K562 (cell line): ENCODE data around the gene DOCK4. TPM values are rescaled to one million over a fixed set of nuclear protein-coding genes. Genes with fewer than 3 reads are reported as not detected.

ENCODE experiments used
- ATAC-seq: fragments of 200-7000 bp; cut with Tn5 transposase; 3 replicates; pipeline ENCODE4 v1.9.1; 2020; ENCODE audit warnings: moderate library complexity
- BruUV-seq: library from RNA; stranded (reverse); fragments of 400-500 nt; replicated peaks from 2 replicates; lab custom pipeline; 2021; lab: Mats Ljungman, UMichigan
- CTCF ChIA-PET: fragments of 300-600 bp; formaldehyde crosslinking; extraction: SDS; loops from one replicate; lab custom pipeline; 2021; ENCODE audit warnings: low intra/inter-chr PET ratio; lab: Yijun Ruan, JAX
- POLR2A ChIA-PET: fragments of 300-600, 350-650 bp; sonication (Branson Sonifier 250); formaldehyde crosslinking; extraction: SDS; loops from one replicate; lab custom pipeline; 2021; ENCODE audit warnings: antibody characterized with exemption, inconsistent platforms; lab: Yijun Ruan, JAX
- DNase-seq, 4 experiments: peaks; one replicate each; pipeline versions ENCODE4 v3.0.0 to v3.0.0-alpha.2; 2011 to 2018; ENCODE audit warnings: low spot score in 3 of 4, mixed read lengths in 3 of 4; ENCODE audit errors: extremely low read depth in 1 of 4
- FAIRE-seq: peaks from 2 replicates; lab custom pipeline; 2011; peaks lifted over from hg19 to GRCh38; lab: Jason Lieb, UNC
- H2AFZ ChIP-seq: 2 replicates; pipeline ENCODE4 v1.6.0; 2011; ENCODE audit warnings: low read depth, low read length, control low read depth, inconsistent platforms
- H3K27ac ChIP-seq: fragments of 200-600 bp; 3 replicates; pipeline ENCODE4 v1.8.0; 2011; ENCODE audit warnings: low read depth, mild to moderate bottlenecking, control low read depth, inconsistent platforms, low read length, moderate library complexity, mixed read lengths; ENCODE audit errors: extremely low read depth
- H3K27me3 ChIP-seq, 2 experiments: fragments of 300-600 bp in 1 of 2; 2 replicates in 1 of 2; 3 replicates in 1 of 2; pipeline versions ENCODE4 v1.6.0 to v1.8.0; 2011; ENCODE audit warnings: inconsistent platforms in 2 of 2, low read length in 2 of 2, mild to moderate bottlenecking in 1 of 2, mixed read lengths in 1 of 2, moderate library complexity in 1 of 2; ENCODE audit not compliant: control insufficient read depth in 2 of 2, insufficient read depth in 2 of 2
- H3K36me3 ChIP-seq: fragments of 300-600 bp; 3 replicates; pipeline ENCODE4 v1.8.0; 2011; ENCODE audit warnings: mild to moderate bottlenecking, low read length, inconsistent platforms; ENCODE audit not compliant: control insufficient read depth, insufficient read depth
- H3K4me1 ChIP-seq, 2 experiments: fragments of 200-600 bp in 1 of 2; replicated peaks in 1 of 2; 2 replicates in 1 of 2; 3 replicates in 1 of 2; pipeline versions ENCODE4 v1.5.1 to v1.8.0; 2011; ENCODE audit warnings: inconsistent platforms in 2 of 2, low read length in 2 of 2, mild to moderate bottlenecking in 1 of 2, mixed read lengths in 1 of 2, moderate library complexity in 1 of 2; ENCODE audit not compliant: control insufficient read depth in 2 of 2, insufficient read depth in 2 of 2
- H3K4me2 ChIP-seq: 2 replicates; pipeline ENCODE4 v1.6.1; 2011; ENCODE audit warnings: low read length, control low read depth, inconsistent platforms, mixed read lengths; ENCODE audit not compliant: insufficient read depth
- H3K4me3 ChIP-seq: fragments of 200-600 bp; sonication (generic), shearing (Covaris generic); 2 replicates; pipeline ENCODE4 v1.5.1; 2016; ENCODE audit warnings: control low read depth, inconsistent platforms
- H3K79me2 ChIP-seq: fragments of 200-600 bp; 3 replicates; pipeline ENCODE4 v1.8.0; 2011; ENCODE audit warnings: low read length, inconsistent platforms; ENCODE audit not compliant: control insufficient read depth, insufficient read depth
- H3K9ac ChIP-seq, 2 experiments: 2 replicates each; pipeline versions ENCODE4 v1.6.0 to v1.6.1; 2011; ENCODE audit warnings: low read depth in 2 of 2, low read length in 2 of 2, control low read depth in 1 of 2, inconsistent platforms in 1 of 2, mild to moderate bottlenecking in 1 of 2, mixed read lengths in 1 of 2; ENCODE audit not compliant: insufficient read depth in 1 of 2
- H3K9me1 ChIP-seq: one replicate; pipeline ENCODE4 v1.6.0; 2011; ENCODE audit warnings: inconsistent platforms, mild to moderate bottlenecking, low read length, moderate library complexity; ENCODE audit not compliant: control insufficient read depth, insufficient read depth
- H3K9me3 ChIP-seq: replicated peaks from 2 replicates; pipeline ENCODE4 v1.5.1; 2011; ENCODE audit warnings: low read depth, low read length, inconsistent platforms; ENCODE audit not compliant: control insufficient read depth, insufficient read depth
- H4K20me1 ChIP-seq: replicated peaks from 2 replicates; pipeline ENCODE4 v1.6.1; 2011; ENCODE audit warnings: low read length, inconsistent platforms, mixed read lengths; ENCODE audit not compliant: control insufficient read depth, insufficient read depth
- BRD9 ChIP-seq: fragments of 450-650 bp; IDR thresholded peaks from 2 replicates; pipeline ENCODE4 v1.6.1; 2018; ENCODE audit warnings: low read depth; ENCODE audit not compliant: partially characterized antibody
- CSDE1 ChIP-seq, 2 experiments: fragments of 450-650 bp; IDR thresholded peaks; 2 replicates each; pipeline ENCODE4 v1.6.1; 2016; ENCODE audit warnings: mild to moderate bottlenecking in 1 of 2
- FOXJ3 ChIP-seq: sonication (generic); formaldehyde crosslinking; IDR thresholded peaks from 2 replicates; pipeline ENCODE4 v1.4.0; 2020; ENCODE audit warnings: mild to moderate bottlenecking, missing genetic modification reagents
- HDAC1 ChIP-seq, 2 experiments: fragments of 450-650 bp; IDR thresholded peaks; 2 replicates each; pipeline ENCODE4 v1.6.1; 2016 to 2017; ENCODE audit warnings: inconsistent platforms in 1 of 2, mild to moderate bottlenecking in 1 of 2, moderate library complexity in 1 of 2
- HMGN3 ChIP-seq: IDR thresholded peaks from 2 replicates; pipeline ENCODE4 v1.6.1; 2011; ENCODE audit warnings: borderline replicate concordance, low read depth, mild to moderate bottlenecking, mixed read lengths, low read length; ENCODE audit not compliant: insufficient read length; ENCODE audit errors: extremely low read depth
- IFI16 ChIP-seq: fragments of 250-450 bp; sonication (Bioruptor Pico); IDR thresholded peaks from 2 replicates; pipeline ENCODE4 v2.1.2; 2022; ENCODE audit warnings: mild to moderate bottlenecking, inconsistent platforms
- KAT8 ChIP-seq: fragments of 450-650 bp; IDR thresholded peaks from 2 replicates; pipeline ENCODE4 v1.6.1; 2016; ENCODE audit warnings: low read depth, mild to moderate bottlenecking
- MBD2 ChIP-seq: sonication (generic); IDR thresholded peaks from 2 replicates; pipeline ENCODE4 v1.6.1; 2016; ENCODE audit warnings: low read depth, borderline replicate concordance
- MEF2A ChIP-seq: IDR thresholded peaks from 2 replicates; pipeline ENCODE4 v1.6.1; 2011; ENCODE audit warnings: low read depth, mild to moderate bottlenecking, low read length, moderate library complexity; ENCODE audit not compliant: control insufficient read depth
- XRCC5 ChIP-seq: fragments of 200-400 bp; formaldehyde crosslinking; IDR thresholded peaks from 2 replicates; pipeline ENCODE4 v1.6.1; 2017; ENCODE audit warnings: low read depth, mild to moderate bottlenecking, low read length
- ZNF347 ChIP-seq: fragments of 450-650 bp; formaldehyde crosslinking; IDR thresholded peaks from 2 replicates; pipeline ENCODE4 v1.4.0; 2020; ENCODE audit warnings: low read depth, mild to moderate bottlenecking, moderate library complexity
- ZNF668 ChIP-seq: fragments of 250-450 bp; sonication (Bioruptor Pico); IDR thresholded peaks from 2 replicates; pipeline ENCODE4 v1.8.0; 2022; ENCODE audit warnings: mild to moderate bottlenecking, inconsistent platforms
- ZNF77 ChIP-seq: fragments of 250-450 bp; sonication (Bioruptor Pico); IDR thresholded peaks from 2 replicates; pipeline ENCODE4 v1.5.0; 2020
- WGBS: fragments of 100-300 bp; shearing (Covaris generic); methylation state at CpG from one replicate; pipeline ENCODE4 v1.1.6; 2016; ENCODE audit warnings: low coverage, mixed read lengths; ENCODE audit not compliant: insufficient coverage; ENCODE audit errors: missing lambda C conversion rate; 5-methylcytosine and 5-hydroxymethylcytosine counted together
- in situ Hi-C: fragments of 300-500 bp; cut with MboI; formaldehyde crosslinking; loops from 4 replicates; pipeline ENCODE4 v1.15.0; 2018; ENCODE audit warnings: inconsistent platforms, mixed read lengths
- intact Hi-C: fragments of 100-400 bp; cut with micrococcal nuclease; formaldehyde crosslinking; loops from 2 replicates; pipeline ENCODE4 v1.14.2; 2022
- polyA plus RNA-seq, 8 experiments: library from polyadenylated mRNA; depleted of rRNA in 4 of 8; stranded (reverse) in 5 of 8; unstranded in 3 of 8; fragments of >200 nt; fragmentation: Nextera tagmentation in 2 of 8; fragmentation: Illumina TruSeq in 1 of 8; extraction: Ambion mirVana in 2 of 8; extraction: Trizol in 1 of 8; gene quantifications; 2 replicates each; pipeline versions ENCODE4 v1.2.1 to v1.2.3, GENCODE V29; 2011 to 2014; ENCODE audit warnings: inconsistent platforms in 1 of 8, missing spikeins in 1 of 8
- total RNA-seq, 7 experiments: library from RNA; depleted of rRNA in 6 of 7; stranded (reverse); fragments of >200 nt in 6 of 7; fragmentation: Illumina TruSeq in 2 of 7; extraction: Trizol in 2 of 7; gene quantifications; 2 replicates each; pipeline versions ENCODE4 v1.2.1 to v1.2.3, GENCODE V29; 2011 to 2021; ENCODE audit warnings: low replicate concordance in 1 of 7
- TF ChIP-seq, protein P1 (sequence below), 2 experiments: fragments of 450-650 bp; IDR thresholded peaks; 2 replicates each; pipeline ENCODE4 v1.6.1; 2018; ENCODE audit warnings: mild to moderate bottlenecking in 2 of 2, low read depth in 1 of 2; ENCODE audit not compliant: partially characterized antibody in 2 of 2
- TF ChIP-seq, protein P2 (sequence below): fragments of 250-450 bp; sonication (Bioruptor Pico); IDR thresholded peaks from 2 replicates; pipeline ENCODE4 v1.5.1; 2021; ENCODE audit warnings: mild to moderate bottlenecking
- TF ChIP-seq, protein P3 (sequence below): fragments of 200-800 bp; sonication (Bioruptor generic); IDR thresholded peaks from 2 replicates; pipeline ENCODE4 v1.6.1; 2017; ENCODE audit warnings: missing genetic modification characterization, missing compliant biosample characterization

The DOCK4 gene
- total and polyA plus RNA-seq, 9 of the 15 experiments (the other 6 are each of a cell fraction or from before 2014, with no cell fraction given): 0.42 to 5.7 (median 2.3) TPM

DNA sequence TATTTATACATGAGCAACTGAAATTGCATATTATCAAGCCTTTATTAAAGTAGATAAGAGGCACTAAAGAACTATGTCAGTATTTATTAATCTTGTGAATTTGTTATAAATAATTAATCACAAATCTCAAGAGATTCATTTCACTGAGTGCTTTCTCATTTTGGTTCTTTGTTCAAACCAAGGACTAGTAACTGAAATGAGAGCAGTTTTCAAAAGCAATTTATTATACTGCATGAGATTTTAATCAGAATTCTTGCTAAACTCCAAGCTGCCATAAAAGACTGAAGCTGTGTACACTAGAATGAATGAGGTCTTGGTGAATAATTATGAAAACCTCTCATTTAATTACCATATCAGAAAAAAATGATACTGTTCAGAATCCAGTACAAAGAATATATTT, 419.1 kb downstream of the DOCK4 start (continued):
- TF ChIP-seq, protein P1, sequence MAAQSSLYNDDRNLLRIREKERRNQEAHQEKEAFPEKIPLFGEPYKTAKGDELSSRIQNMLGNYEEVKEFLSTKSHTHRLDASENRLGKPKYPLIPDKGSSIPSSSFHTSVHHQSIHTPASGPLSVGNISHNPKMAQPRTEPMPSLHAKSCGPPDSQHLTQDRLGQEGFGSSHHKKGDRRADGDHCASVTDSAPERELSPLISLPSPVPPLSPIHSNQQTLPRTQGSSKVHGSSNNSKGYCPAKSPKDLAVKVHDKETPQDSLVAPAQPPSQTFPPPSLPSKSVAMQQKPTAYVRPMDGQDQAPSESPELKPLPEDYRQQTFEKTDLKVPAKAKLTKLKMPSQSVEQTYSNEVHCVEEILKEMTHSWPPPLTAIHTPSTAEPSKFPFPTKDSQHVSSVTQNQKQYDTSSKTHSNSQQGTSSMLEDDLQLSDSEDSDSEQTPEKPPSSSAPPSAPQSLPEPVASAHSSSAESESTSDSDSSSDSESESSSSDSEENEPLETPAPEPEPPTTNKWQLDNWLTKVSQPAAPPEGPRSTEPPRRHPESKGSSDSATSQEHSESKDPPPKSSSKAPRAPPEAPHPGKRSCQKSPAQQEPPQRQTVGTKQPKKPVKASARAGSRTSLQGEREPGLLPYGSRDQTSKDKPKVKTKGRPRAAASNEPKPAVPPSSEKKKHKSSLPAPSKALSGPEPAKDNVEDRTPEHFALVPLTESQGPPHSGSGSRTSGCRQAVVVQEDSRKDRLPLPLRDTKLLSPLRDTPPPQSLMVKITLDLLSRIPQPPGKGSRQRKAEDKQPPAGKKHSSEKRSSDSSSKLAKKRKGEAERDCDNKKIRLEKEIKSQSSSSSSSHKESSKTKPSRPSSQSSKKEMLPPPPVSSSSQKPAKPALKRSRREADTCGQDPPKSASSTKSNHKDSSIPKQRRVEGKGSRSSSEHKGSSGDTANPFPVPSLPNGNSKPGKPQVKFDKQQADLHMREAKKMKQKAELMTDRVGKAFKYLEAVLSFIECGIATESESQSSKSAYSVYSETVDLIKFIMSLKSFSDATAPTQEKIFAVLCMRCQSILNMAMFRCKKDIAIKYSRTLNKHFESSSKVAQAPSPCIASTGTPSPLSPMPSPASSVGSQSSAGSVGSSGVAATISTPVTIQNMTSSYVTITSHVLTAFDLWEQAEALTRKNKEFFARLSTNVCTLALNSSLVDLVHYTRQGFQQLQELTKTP (IDR thresholded peaks at IDR 0.05; ENCODE audit: low read depth in 1 of 2, partially characterized antibody in 2 of 2): no peak
- TF ChIP-seq, protein P2, sequence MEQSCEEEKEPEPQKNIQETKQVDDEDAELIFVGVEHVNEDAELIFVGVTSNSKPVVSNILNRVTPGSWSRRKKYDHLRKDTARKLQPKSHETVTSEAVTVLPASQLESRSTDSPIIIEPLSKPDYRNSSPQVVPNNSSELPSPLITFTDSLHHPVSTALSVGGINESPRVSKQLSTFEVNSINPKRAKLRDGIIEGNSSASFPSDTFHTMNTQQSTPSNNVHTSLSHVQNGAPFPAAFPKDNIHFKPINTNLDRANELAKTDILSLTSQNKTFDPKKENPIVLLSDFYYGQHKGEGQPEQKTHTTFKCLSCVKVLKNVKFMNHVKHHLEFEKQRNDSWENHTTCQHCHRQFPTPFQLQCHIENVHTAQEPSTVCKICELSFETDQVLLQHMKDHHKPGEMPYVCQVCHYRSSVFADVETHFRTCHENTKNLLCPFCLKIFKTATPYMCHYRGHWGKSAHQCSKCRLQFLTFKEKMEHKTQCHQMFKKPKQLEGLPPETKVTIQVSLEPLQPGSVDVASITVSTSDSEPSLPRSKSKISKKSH: no peak
- TF ChIP-seq, all 486 proteins: peak for 0

DNA sequence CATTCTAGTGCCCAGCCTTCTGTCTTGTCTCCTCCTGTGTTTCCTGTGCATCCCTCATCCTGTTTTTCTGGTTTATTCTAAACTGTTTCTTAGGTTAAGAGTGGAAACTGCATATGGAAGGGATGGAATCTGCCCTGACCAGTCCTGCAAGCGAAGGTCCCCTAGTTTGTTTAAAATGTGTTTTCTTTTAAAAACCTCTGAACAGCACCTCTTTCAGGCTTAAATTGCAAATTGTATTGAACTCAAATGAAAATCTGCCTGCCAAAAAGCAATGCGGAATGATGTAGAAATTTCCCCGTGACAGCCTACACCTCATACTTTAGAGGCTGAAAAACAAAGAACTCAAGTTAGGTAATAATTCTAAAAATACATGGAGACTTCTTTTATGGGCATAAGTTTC, 421.1 kb downstream of the DOCK4 start:
- Histone ChIP-seq H3K4me1 (no peaks in the 10 kb centered on the region), H3K27me3 (no peaks in the 10 kb centered on the region), H3K36me3 (no peaks in the 10 kb centered on the region), H3K9ac (no peak overlapping the region), H4K20me1 (no peaks in the 10 kb centered on the region), H2AFZ (no peak overlapping the region), H3K4me3 (no peak overlapping the region), H3K79me2 (no peaks in the 10 kb centered on the region), H3K4me2 (no peak overlapping the region), H3K9me3 (no peaks in the 10 kb centered on the region), H3K9me1 (no peaks in the 10 kb centered on the region), H3K27ac (no peak overlapping the region)
- ChIA-PET CTCF (no interaction called here), POLR2A (no interaction called here)
- DNase-seq: no peak
- no peak for FAIRE-seq
- no peak for ATAC-seq
- BruUV-seq: no TSS peak
- in situ Hi-C loops: no loop called here
- intact Hi-C loops: no loop called here
- WGBS: 0% methylated on average over 3 of the region's 3 CpGs
- TF ChIP-seq FOXJ3 (CRISPR knock-in tag) (no peak), KAT8 (no peak), MEF2A (no peak), XRCC5 (no peak), ZNF77 (no peak), ZNF668 (CRISPR knock-in tag) (no peak), HDAC1 (IDR thresholded peaks at IDR 0.05) (no peak), HMGN3 (no peak), CSDE1 (IDR thresholded peaks at IDR 0.05) (no peak), ZNF347 (no peak), IFI16 (no peak), BRD9 (no peak), MBD2 (no peak)
- TF ChIP-seq, protein P3, sequence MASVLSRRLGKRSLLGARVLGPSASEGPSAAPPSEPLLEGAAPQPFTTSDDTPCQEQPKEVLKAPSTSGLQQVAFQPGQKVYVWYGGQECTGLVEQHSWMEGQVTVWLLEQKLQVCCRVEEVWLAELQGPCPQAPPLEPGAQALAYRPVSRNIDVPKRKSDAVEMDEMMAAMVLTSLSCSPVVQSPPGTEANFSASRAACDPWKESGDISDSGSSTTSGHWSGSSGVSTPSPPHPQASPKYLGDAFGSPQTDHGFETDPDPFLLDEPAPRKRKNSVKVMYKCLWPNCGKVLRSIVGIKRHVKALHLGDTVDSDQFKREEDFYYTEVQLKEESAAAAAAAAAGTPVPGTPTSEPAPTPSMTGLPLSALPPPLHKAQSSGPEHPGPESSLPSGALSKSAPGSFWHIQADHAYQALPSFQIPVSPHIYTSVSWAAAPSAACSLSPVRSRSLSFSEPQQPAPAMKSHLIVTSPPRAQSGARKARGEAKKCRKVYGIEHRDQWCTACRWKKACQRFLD (CRISPR knock-in tag): no peak
